ENCODE data around the gene IGDCC3.
A peak's percentile ranks its signal among the peaks of the same experiment; 100 is the strongest.

The IGDCC3 gene

DNA sequence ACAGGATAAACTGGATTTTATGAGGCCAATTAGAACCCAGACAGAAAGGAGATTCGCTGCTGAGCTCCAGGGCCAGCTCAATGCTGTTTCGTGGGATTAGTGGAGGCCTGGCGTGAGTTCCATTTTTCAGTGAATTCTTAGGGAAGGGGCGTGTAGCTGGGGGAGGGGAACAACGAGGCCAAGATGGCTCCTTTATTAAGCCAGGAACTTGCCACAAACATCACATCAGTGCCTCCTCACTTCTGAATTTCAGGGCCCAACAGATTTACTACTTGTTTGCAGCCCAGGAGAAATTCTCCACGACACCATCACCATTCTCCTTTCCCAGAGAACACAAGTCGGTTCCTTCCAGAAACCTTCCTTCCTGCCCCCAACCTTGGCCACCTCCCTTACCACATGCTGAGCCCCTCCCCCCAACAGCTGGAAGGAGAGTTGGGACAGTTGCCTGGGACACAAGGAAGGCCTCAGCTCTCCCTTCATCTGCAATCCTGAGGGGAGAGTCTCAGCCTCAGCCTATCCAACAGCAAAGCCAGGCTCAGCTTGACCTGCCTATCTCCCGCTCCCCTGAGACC lies 39.1 kb upstream of the IGDCC3 start:
- peaks cover 4% of the 10 kb centered on the region for H3K79me1 ChIP-seq (ENCODE audit: low read length)
- no peak overlapping the region for H4K12ac ChIP-seq (ENCODE audit: low read depth, low read length)
- no CpG with 5 or more reads among the region's 8 CpGs for WGBS (ENCODE audit: extremely low coverage, insufficient coverage, insufficient read length)
- no peak overlapping the region for H2BK120ac ChIP-seq (ENCODE audit: insufficient read depth, low read length, poor library complexity)
- no peak overlapping the region for H2AK5ac ChIP-seq (ENCODE audit: low read length)
- no peak overlapping the region for H3K9ac ChIP-seq (ENCODE audit: low read length)
- no peak overlapping the region for H3K14ac ChIP-seq (ENCODE audit: low read length)
- H3K4me1 ChIP-seq (ENCODE audit: control insufficient read depth in 1 of 2, insufficient read depth in 2 of 2, low read length in 2 of 2), result peaks cover 15 to 20% of the 10 kb centered on the region in 2 experiments
- no peak overlapping the region for H4K91ac ChIP-seq (ENCODE audit: low read depth, low read length)
- H3K27ac ChIP-seq (ENCODE audit: low read depth, low read length), result no peak overlapping the region
- H3K9me3 ChIP-seq (ENCODE audit: insufficient read depth, low read depth, low read length), result no peaks in the 10 kb centered on the region
- H3K18ac ChIP-seq (ENCODE audit: low read length), result no peak overlapping the region
- H3K4me3 ChIP-seq (ENCODE audit: low read depth, low read length), result no peak overlapping the region
- no peak overlapping the region for H2BK5ac ChIP-seq (ENCODE audit: low read depth, low read length, poor library complexity)
- DNase-seq, result no peak
- H3K23ac ChIP-seq (ENCODE audit: low read length), result no peak overlapping the region
- no peak overlapping the region for H4K8ac ChIP-seq (ENCODE audit: low read depth, low read length)
- no peaks in the 10 kb centered on the region for H3K36me3 ChIP-seq (ENCODE audit: control insufficient read depth in 1 of 2, insufficient read depth in 2 of 2, low read length in 2 of 2)
- peaks cover 2% of the 10 kb centered on the region for H3K27me3 ChIP-seq (ENCODE audit: insufficient read depth, low read length)
- no peaks in the 10 kb centered on the region for H3K79me2 ChIP-seq (ENCODE audit: control insufficient read depth, insufficient read depth, low read length, poor library complexity)
- H3K4ac ChIP-seq (ENCODE audit: low read depth, low read length), result no peak overlapping the region
- no peak overlapping the region for H3K4me2 ChIP-seq (ENCODE audit: low read length)
- H2AFZ ChIP-seq (ENCODE audit: insufficient read depth, low read length, poor library complexity), result no peak overlapping the region
- H2BK12ac ChIP-seq (ENCODE audit: low read length), result no peak overlapping the region

DNA sequence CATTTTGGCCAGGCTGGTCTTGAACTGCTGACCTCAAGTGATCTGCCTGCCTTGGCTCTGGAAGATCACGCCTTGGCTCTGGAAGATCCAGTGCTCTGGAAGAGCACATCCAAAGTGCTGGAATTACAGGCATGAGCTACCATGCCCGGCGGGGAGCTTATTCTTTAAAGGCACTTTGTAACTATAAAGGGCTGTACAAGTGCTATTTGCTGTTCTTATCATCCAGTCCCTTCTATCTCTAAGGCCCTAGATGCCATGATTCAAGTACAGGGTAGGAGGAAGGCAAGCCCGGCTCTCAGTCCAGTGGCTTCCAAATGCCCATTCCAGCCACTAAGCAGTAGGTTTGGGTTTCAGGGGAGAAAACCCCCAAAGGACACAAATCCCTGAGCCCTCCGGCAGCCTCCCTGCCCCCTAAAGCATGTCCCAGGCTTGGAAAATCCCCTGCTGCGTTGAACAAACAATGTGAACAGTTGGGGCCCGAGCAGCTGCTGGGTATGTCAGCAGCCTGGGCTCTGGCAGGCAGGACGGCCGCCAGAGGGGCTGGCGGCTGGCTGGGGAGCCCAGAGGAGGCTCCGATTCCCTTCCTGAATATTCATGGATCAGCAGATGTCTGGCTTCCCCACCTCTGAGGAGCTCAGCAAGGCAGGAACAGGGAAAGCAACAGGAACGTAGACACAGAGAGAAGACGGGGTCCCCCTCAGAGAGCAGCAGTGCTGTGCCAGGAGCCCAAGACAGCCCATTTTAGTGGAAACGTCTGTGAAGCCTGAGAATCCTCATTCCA lies 37.2 kb upstream of the IGDCC3 start:
- no CpG with 5 or more reads among the region's 14 CpGs for WGBS (ENCODE audit: extremely low coverage, insufficient coverage, insufficient read length)
- no peaks in the 10 kb centered on the region for H3K79me1 ChIP-seq (ENCODE audit: low read length)

GRCh38 chr15:65413760-65414144 lies 36.0 kb upstream of the IGDCC3 start:
- Histone ChIP-seq H3K79me1 (ENCODE audit: low read length) (no peaks in the 10 kb centered on the region), H4K91ac (ENCODE audit: low read depth, low read length) (no peak overlapping the region), H4K8ac (ENCODE audit: low read depth, low read length) (no peak overlapping the region), H3K18ac (ENCODE audit: low read length) (no peak overlapping the region), H4K12ac (ENCODE audit: low read depth, low read length) (no peak overlapping the region), H2BK120ac (ENCODE audit: insufficient read depth, low read length, poor library complexity) (no peak overlapping the region), H3K4me3 (ENCODE audit: low read depth, low read length) (no peak overlapping the region), H3K36me3 (ENCODE audit: control insufficient read depth in 1 of 2, insufficient read depth in 2 of 2, low read length in 2 of 2) (no peaks in the 10 kb centered on the region), H3K4me2 (ENCODE audit: low read length) (no peak overlapping the region), H3K27ac (ENCODE audit: low read depth, low read length) (no peak overlapping the region), H3K27me3 (ENCODE audit: insufficient read depth, low read length) (no peaks in the 10 kb centered on the region), H3K79me2 (ENCODE audit: control insufficient read depth, insufficient read depth, low read length, poor library complexity) (no peaks in the 10 kb centered on the region), H2BK5ac (ENCODE audit: low read depth, low read length, poor library complexity) (no peak overlapping the region), H2AK5ac (ENCODE audit: low read length) (no peak overlapping the region), H3K9ac (ENCODE audit: low read length) (no peak overlapping the region), H3K23ac (ENCODE audit: low read length) (no peak overlapping the region), H3K4me1 (ENCODE audit: control insufficient read depth in 1 of 2, insufficient read depth in 2 of 2, low read length in 2 of 2) (peaks cover 3 to 6% of the 10 kb centered on the region in 2 experiments), H3K14ac (ENCODE audit: low read length) (no peak overlapping the region), H3K4ac (ENCODE audit: low read depth, low read length) (no peak overlapping the region), H2BK12ac (ENCODE audit: low read length) (no peak overlapping the region), H2AFZ (ENCODE audit: insufficient read depth, low read length, poor library complexity) (no peak overlapping the region), H3K9me3 (ENCODE audit: insufficient read depth, low read depth, low read length) (no peaks in the 10 kb centered on the region)
- WGBS (ENCODE audit: extremely low coverage, insufficient coverage, insufficient read length), result no CpG with 5 or more reads among the region's 6 CpGs
- no peak for DNase-seq

More for the DNA sequence above, 37.2 kb upstream of the IGDCC3 start:
- H3K4me3 ChIP-seq (ENCODE audit: low read depth, low read length), result no peak overlapping the region
- H3K4me2 ChIP-seq (ENCODE audit: low read length), result peak overlapping the region; percentile 16
- H3K23ac ChIP-seq (ENCODE audit: low read length), result no peak overlapping the region
- no peak overlapping the region for H3K14ac ChIP-seq (ENCODE audit: low read length)
- H3K27me3 ChIP-seq (ENCODE audit: insufficient read depth, low read length), result no peaks in the 10 kb centered on the region
- H2AFZ ChIP-seq (ENCODE audit: insufficient read depth, low read length, poor library complexity), result no peak overlapping the region
- H4K91ac ChIP-seq (ENCODE audit: low read depth, low read length), result no peak overlapping the region
- H3K79me2 ChIP-seq (ENCODE audit: control insufficient read depth, insufficient read depth, low read length, poor library complexity), result no peaks in the 10 kb centered on the region
- peaks cover 3 to 6% of the 10 kb centered on the region in 2 experiments for H3K4me1 ChIP-seq (ENCODE audit: control insufficient read depth in 1 of 2, insufficient read depth in 2 of 2, low read length in 2 of 2)
- no peak overlapping the region for H3K18ac ChIP-seq (ENCODE audit: low read length)
- H2BK120ac ChIP-seq (ENCODE audit: insufficient read depth, low read length, poor library complexity), result no peak overlapping the region
- no peak overlapping the region for H3K9ac ChIP-seq (ENCODE audit: low read length)
- H3K36me3 ChIP-seq (ENCODE audit: control insufficient read depth in 1 of 2, insufficient read depth in 2 of 2, low read length in 2 of 2), result no peaks in the 10 kb centered on the region
- no peak overlapping the region for H4K8ac ChIP-seq (ENCODE audit: low read depth, low read length)
- H4K12ac ChIP-seq (ENCODE audit: low read depth, low read length), result peak overlapping the region; percentile 19
- no peaks in the 10 kb centered on the region for H3K9me3 ChIP-seq (ENCODE audit: insufficient read depth, low read depth, low read length)
- no peak for DNase-seq
- no peak overlapping the region for H3K4ac ChIP-seq (ENCODE audit: low read depth, low read length)
- no peak overlapping the region for H2AK5ac ChIP-seq (ENCODE audit: low read length)
- H2BK5ac ChIP-seq (ENCODE audit: low read depth, low read length, poor library complexity), result no peak overlapping the region
- no peak overlapping the region for H2BK12ac ChIP-seq (ENCODE audit: low read length)
- H3K27ac ChIP-seq (ENCODE audit: low read depth, low read length), result no peak overlapping the region

DNA sequence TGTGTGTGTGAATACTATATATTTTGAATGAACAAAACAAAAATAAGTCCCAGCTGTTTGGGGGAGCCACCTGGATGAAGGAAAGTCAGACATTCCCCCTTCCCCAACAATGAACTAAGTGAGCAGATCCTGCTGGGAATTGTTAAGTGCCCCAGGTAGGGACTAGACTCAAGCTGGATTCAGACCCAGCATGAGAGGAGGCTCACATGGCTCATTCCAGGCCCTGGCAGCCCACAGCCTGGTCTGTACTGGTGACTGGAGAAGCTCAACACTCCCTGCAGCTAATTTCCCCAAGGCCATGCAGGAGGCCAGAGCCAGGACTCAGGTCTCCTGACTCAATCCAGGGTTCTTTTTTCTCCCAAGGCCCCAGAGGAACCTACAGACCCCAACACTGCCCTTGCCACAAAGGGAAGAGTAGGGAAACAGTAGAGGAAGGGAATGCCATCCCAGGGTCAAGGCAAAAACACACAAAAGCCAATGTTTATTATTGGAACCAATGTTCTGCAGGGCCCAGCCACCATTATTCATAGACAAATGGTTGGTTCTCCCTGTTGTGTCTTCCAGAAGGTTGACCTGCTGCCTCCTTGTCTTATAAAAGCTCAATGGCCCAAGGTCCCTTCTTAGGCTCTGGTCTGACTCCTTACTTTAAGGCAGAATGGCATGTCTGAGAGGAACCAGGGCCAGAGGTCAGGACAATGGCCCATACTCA lies 35.4 kb upstream of the IGDCC3 start:
- Histone ChIP-seq H3K79me2 (ENCODE audit: control insufficient read depth, insufficient read depth, low read length, poor library complexity) (no peaks in the 10 kb centered on the region), H2BK5ac (ENCODE audit: low read depth, low read length, poor library complexity) (no peak overlapping the region), H2BK12ac (ENCODE audit: low read length) (no peak overlapping the region), H3K18ac (ENCODE audit: low read length) (no peak overlapping the region), H3K79me1 (ENCODE audit: low read length) (no peaks in the 10 kb centered on the region), H4K91ac (ENCODE audit: low read depth, low read length) (no peak overlapping the region), H3K14ac (ENCODE audit: low read length) (no peak overlapping the region), H3K4me3 (ENCODE audit: low read depth, low read length) (no peak overlapping the region), H3K27ac (ENCODE audit: low read depth, low read length) (no peak overlapping the region), H3K4me2 (ENCODE audit: low read length) (no peak overlapping the region), H3K36me3 (ENCODE audit: control insufficient read depth in 1 of 2, insufficient read depth in 2 of 2, low read length in 2 of 2) (no peaks in the 10 kb centered on the region), H3K4me1 (ENCODE audit: control insufficient read depth in 1 of 2, insufficient read depth in 2 of 2, low read length in 2 of 2) (peaks cover 3 to 6% of the 10 kb centered on the region in 2 experiments), H3K9me3 (ENCODE audit: insufficient read depth, low read depth, low read length) (no peaks in the 10 kb centered on the region), H3K27me3 (ENCODE audit: insufficient read depth, low read length) (no peaks in the 10 kb centered on the region), H3K23ac (ENCODE audit: low read length) (no peak overlapping the region), H2BK120ac (ENCODE audit: insufficient read depth, low read length, poor library complexity) (no peak overlapping the region), H2AK5ac (ENCODE audit: low read length) (no peak overlapping the region), H3K9ac (ENCODE audit: low read length) (no peak overlapping the region), H4K12ac (ENCODE audit: low read depth, low read length) (no peak overlapping the region), H3K4ac (ENCODE audit: low read depth, low read length) (no peak overlapping the region), H2AFZ (ENCODE audit: insufficient read depth, low read length, poor library complexity) (no peak overlapping the region), H4K8ac (ENCODE audit: low read depth, low read length) (no peak overlapping the region)
- no peak for DNase-seq

Measured in trophoblast cell (in vitro differentiated cells and primary cell).